ENCODE results near the gene SERPINF2.
"Not testable (repeated sequence)": the region's sequence is repeated elsewhere in the genome, so short reads cannot be mapped to it uniquely, and the experiment has no call there.

Gene SERPINF2

GRCh38 chr17:1789936-1790335 lies 47.3 kb downstream of the SERPINF2 start:
- no peak for DNase-seq (ENCODE audit: low read depth)

GRCh38 chr17:1792495-1793446 lies 50.1 kb downstream of the SERPINF2 start:
- DNase-seq (ENCODE audit: low read depth) = no peak

- DNase-seq (ENCODE audit: low read depth) = no peak
Measured at GRCh38 chr17:1793447-1793806, 50.8 kb downstream of the SERPINF2 start.

GRCh38 chr17:1796800-1797199 lies 54.1 kb downstream of the SERPINF2 start:
- no peak for DNase-seq (ENCODE audit: low read depth)

GRCh38 chr17:1797323-1797722 lies 54.7 kb downstream of the SERPINF2 start:
- no peak for DNase-seq (ENCODE audit: low read depth)

GRCh38 chr17:1797846-1798245 lies 55.2 kb downstream of the SERPINF2 start:
- DNase-seq (ENCODE audit: low read depth) = not testable (repeated sequence)

GRCh38 chr17:1800240-1800639 lies 57.6 kb downstream of the SERPINF2 start:
- DNase-seq (ENCODE audit: low read depth) = no peak

GRCh38 chr17:1800712-1801111 lies 58.0 kb downstream of the SERPINF2 start:
- no peak for DNase-seq (ENCODE audit: low read depth)

GRCh38 chr17:1802429-1802828 lies 59.8 kb downstream of the SERPINF2 start:
- no peak for DNase-seq (ENCODE audit: low read depth)

GRCh38 chr17:1803280-1803679 lies 60.6 kb downstream of the SERPINF2 start:
- DNase-seq (ENCODE audit: low read depth) = no peak

Data from activated T-cell treated with anti-CD3 and anti-CD28 coated beads for 24 hours (primary cell).